GM18519 (cell line): ENCODE results near the gene AUTS2.
A peak's percentile ranks its signal among the peaks of the same experiment; 100 is the strongest.

Source experiments
- ATAC-seq: cut with Tn5 transposase; IDR thresholded peaks from one replicate; pipeline ENCODE4 v1.9.1; 2021; ENCODE audit warnings: mild to moderate bottlenecking, moderate library complexity; ENCODE audit not compliant: unreplicated experiment, low FRiP score

AUTS2 gene

GRCh38 chr7:69911337-69911736 lies 313.1 kb downstream of the AUTS2 start:
- no peak for ATAC-seq

GRCh38 chr7:69912141-69912540 lies 313.9 kb downstream of the AUTS2 start:
- ATAC-seq, result no peak

GRCh38 chr7:69912846-69913245 lies 314.6 kb downstream of the AUTS2 start:
- ATAC-seq, result no peak

- ATAC-seq, result no peak
Measured at GRCh38 chr7:69919426-69920111, 321.3 kb downstream of the AUTS2 start.

GRCh38 chr7:69920797-69921196 lies 322.5 kb downstream of the AUTS2 start:
- ATAC-seq, result no peak

- ATAC-seq, result peak; percentile 80
Measured at GRCh38 chr7:69922026-69922803, 323.9 kb downstream of the AUTS2 start.

GRCh38 chr7:69927461-69927860 lies 329.2 kb downstream of the AUTS2 start:
- ATAC-seq, result no peak

GRCh38 chr7:69928621-69929020 lies 330.3 kb downstream of the AUTS2 start:
- no peak for ATAC-seq

GRCh38 chr7:69929622-69930021 lies 331.3 kb downstream of the AUTS2 start:
- no peak for ATAC-seq

GRCh38 chr7:69932034-69932628 lies 333.9 kb downstream of the AUTS2 start:
- no peak for ATAC-seq

- ATAC-seq, result no peak
Measured at GRCh38 chr7:69934144-69934903, 336.0 kb downstream of the AUTS2 start.

GRCh38 chr7:69935107-69935506 lies 336.8 kb downstream of the AUTS2 start:
- no peak for ATAC-seq

- no peak for ATAC-seq
Measured at GRCh38 chr7:69937097-69937496, 338.8 kb downstream of the AUTS2 start.

GRCh38 chr7:69939317-69939716 lies 341.0 kb downstream of the AUTS2 start:
- no peak for ATAC-seq

GRCh38 chr7:69941077-69941651 lies 342.9 kb downstream of the AUTS2 start:
- ATAC-seq, result no peak

GRCh38 chr7:69942573-69942972 lies 344.3 kb downstream of the AUTS2 start:
- no peak for ATAC-seq

GRCh38 chr7:69946901-69947300 lies 348.6 kb downstream of the AUTS2 start:
- no peak for ATAC-seq

- no peak for ATAC-seq
Measured at GRCh38 chr7:69947998-69948397, 349.7 kb downstream of the AUTS2 start.

GRCh38 chr7:69949122-69949521 lies 350.8 kb downstream of the AUTS2 start:
- ATAC-seq, result no peak

GRCh38 chr7:69951458-69951857 lies 353.2 kb downstream of the AUTS2 start:
- ATAC-seq, result no peak
